ENCODE results near the gene GSX2. TPM values are rescaled to one million over a fixed set of nuclear protein-coding genes. Genes with fewer than 3 reads are reported as not detected.

GSX2 gene
- total RNA-seq, 2 experiments from 2014 or later: not detected

DNA sequence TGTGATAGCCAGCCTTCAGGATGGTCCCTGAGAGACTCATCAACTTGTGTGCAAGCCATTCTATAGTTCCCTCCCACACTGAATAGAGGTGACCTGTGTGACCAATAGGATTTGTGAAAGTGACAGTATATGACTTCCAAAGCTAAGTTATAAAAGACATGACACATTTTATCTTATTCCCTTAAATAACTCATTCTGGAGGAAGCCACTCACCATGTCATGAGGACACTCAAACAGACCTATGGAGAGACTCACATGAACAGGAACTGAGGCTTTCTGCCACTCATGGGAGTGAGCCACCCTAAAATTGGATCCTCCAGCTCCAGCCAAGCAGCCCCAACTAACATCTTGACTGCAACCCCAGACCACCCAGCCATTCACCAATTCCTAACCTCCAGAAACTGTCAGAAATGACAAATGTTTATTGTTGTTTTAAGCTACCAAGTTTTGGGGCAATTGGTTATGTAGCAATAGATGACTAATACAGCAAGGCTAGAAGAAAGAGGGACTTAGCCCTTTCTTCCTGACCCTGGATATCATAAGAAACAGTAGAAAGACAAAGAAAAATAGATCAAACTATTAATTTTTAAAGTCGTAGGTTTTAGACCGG, 26.6 kb upstream of the GSX2 start:
- TF ChIP-seq, protein P1, sequence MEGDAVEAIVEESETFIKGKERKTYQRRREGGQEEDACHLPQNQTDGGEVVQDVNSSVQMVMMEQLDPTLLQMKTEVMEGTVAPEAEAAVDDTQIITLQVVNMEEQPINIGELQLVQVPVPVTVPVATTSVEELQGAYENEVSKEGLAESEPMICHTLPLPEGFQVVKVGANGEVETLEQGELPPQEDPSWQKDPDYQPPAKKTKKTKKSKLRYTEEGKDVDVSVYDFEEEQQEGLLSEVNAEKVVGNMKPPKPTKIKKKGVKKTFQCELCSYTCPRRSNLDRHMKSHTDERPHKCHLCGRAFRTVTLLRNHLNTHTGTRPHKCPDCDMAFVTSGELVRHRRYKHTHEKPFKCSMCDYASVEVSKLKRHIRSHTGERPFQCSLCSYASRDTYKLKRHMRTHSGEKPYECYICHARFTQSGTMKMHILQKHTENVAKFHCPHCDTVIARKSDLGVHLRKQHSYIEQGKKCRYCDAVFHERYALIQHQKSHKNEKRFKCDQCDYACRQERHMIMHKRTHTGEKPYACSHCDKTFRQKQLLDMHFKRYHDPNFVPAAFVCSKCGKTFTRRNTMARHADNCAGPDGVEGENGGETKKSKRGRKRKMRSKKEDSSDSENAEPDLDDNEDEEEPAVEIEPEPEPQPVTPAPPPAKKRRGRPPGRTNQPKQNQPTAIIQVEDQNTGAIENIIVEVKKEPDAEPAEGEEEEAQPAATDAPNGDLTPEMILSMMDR (IDR thresholded peaks at IDR 0.05): no peak
- Mint-ChIP-seq H3K4me1 (ENCODE audit: low read depth) (no peaks in the 10 kb centered on the region), H3K27ac (no peak overlapping the region), H3K9me3 (no peaks in the 10 kb centered on the region), H3K36me3 (ENCODE audit: low read depth) (no peaks in the 10 kb centered on the region), H3K4me3 (no peak overlapping the region), H3K27me3 (peaks cover 21% of the 10 kb centered on the region)
- Histone ChIP-seq H3K4me3 (ENCODE audit: low read length) (no peak overlapping the region), H3K27ac (ENCODE audit: low read depth in 1 of 2, low read length in 2 of 2) (no peak overlapping the region), H3K36me3 (ENCODE audit: insufficient read depth, low read length) (no peaks in the 10 kb centered on the region), H3K9me3 (ENCODE audit: control insufficient read depth in 1 of 2, insufficient read depth in 1 of 2, low read length in 2 of 2) (no peaks in the 10 kb centered on the region), H3K27me3 (ENCODE audit: control insufficient read depth in 1 of 2, insufficient read depth in 2 of 2, low read length in 2 of 2) (no peaks in the 10 kb centered on the region), H3K4me1 (ENCODE audit: insufficient read depth, low read length) (no peaks in the 10 kb centered on the region)
- ATAC-seq (ENCODE audit: poor library complexity): no peak
- intact Hi-C loops (cut with DNase I, micrococcal nuclease): no loop called here
- no peak for DNase-seq
- CTCF ChIA-PET: no interaction called here
- POLR2A ChIA-PET: interaction anchor here (0.6 kb wide), 1 partner anchor 24 kb away, joined by 3 read pairs; no protein-coding TSS in a partner anchor

DNA sequence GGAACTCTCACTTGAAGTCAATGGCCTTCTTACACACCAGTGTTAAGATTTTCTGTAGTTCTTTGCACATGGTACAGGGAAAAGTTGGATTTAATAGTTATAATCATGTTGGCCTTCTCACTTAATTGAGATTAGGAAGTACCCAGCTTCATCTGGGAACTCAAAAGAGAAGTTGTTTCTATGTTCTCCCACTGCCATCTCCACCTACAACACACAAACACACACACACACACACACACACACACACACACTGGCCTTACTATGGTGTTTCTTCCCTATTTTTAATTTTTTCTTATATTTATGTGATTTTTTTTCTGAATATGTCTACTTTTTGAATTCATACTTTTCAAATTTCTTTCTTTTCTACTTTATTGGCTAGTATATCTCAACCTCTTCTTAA, 25.6 kb upstream of the GSX2 start:
- Histone ChIP-seq H3K4me3 (ENCODE audit: low read length) (no peak overlapping the region), H3K27ac (ENCODE audit: low read depth in 1 of 2, low read length in 2 of 2) (no peak overlapping the region), H3K4me1 (ENCODE audit: insufficient read depth, low read length) (no peaks in the 10 kb centered on the region), H3K9me3 (ENCODE audit: control insufficient read depth in 1 of 2, insufficient read depth in 1 of 2, low read length in 2 of 2) (no peaks in the 10 kb centered on the region), H3K36me3 (ENCODE audit: insufficient read depth, low read length) (no peaks in the 10 kb centered on the region), H3K27me3 (ENCODE audit: control insufficient read depth in 1 of 2, insufficient read depth in 2 of 2, low read length in 2 of 2) (no peaks in the 10 kb centered on the region)
- ChIA-PET POLR2A (no interaction called here), CTCF (no interaction called here)
- Mint-ChIP-seq H3K27ac (no peak overlapping the region), H3K36me3 (ENCODE audit: low read depth) (no peaks in the 10 kb centered on the region), H3K4me3 (no peak overlapping the region), H3K9me3 (no peaks in the 10 kb centered on the region), H3K4me1 (ENCODE audit: low read depth) (no peaks in the 10 kb centered on the region), H3K27me3 (peaks cover 21% of the 10 kb centered on the region)
- intact Hi-C loops (cut with DNase I, micrococcal nuclease): no loop called here
- no peak for DNase-seq
- TF ChIP-seq, protein P1 (IDR thresholded peaks at IDR 0.05): no peak
- no peak for ATAC-seq (ENCODE audit: poor library complexity)

DNA sequence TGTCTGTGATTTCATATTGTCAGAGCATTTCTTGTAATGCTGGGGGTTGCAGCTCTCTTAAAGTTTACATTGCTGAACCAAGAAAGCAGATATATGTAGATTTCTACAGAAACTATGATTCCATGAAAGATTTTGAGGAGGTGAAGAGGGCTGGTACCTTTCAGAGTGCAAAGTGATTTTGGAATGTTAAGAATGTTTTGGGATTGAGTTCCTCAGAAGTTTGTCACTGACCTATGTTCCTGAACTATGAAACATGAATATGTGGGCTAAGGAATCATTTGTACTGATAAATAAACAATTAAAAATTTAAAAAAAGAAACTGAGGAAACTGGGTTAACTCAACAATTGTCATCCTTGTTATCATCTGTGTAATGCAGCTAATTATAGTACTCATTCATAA, 23.3 kb upstream of the GSX2 start:
- no peak overlapping the region for H3K27ac Mint-ChIP-seq
- intact Hi-C loops (cut with DNase I, micrococcal nuclease): no loop called here
- no peak for ATAC-seq (ENCODE audit: poor library complexity)

More for the DNA sequence above, 23.3 kb upstream of the GSX2 start:
- no peaks in the 10 kb centered on the region for H3K9me3 Mint-ChIP-seq
- no peak for DNase-seq
- CTCF ChIA-PET: no interaction called here
- Histone ChIP-seq H3K4me1 (ENCODE audit: insufficient read depth, low read length) (no peaks in the 10 kb centered on the region), H3K9me3 (ENCODE audit: control insufficient read depth in 1 of 2, insufficient read depth in 1 of 2, low read length in 2 of 2) (no peaks in the 10 kb centered on the region), H3K4me3 (ENCODE audit: low read length) (no peak overlapping the region), H3K27me3 (ENCODE audit: control insufficient read depth in 1 of 2, insufficient read depth in 2 of 2, low read length in 2 of 2) (no peaks in the 10 kb centered on the region), H3K27ac (ENCODE audit: low read depth in 1 of 2, low read length in 2 of 2) (no peak overlapping the region), H3K36me3 (ENCODE audit: insufficient read depth, low read length) (no peaks in the 10 kb centered on the region)
- H3K36me3 Mint-ChIP-seq (ENCODE audit: low read depth): no peaks in the 10 kb centered on the region
- TF ChIP-seq, protein P1 (IDR thresholded peaks at IDR 0.05): no peak
- H3K27me3 Mint-ChIP-seq: peaks cover 33% of the 10 kb centered on the region
- no peaks in the 10 kb centered on the region for H3K4me1 Mint-ChIP-seq (ENCODE audit: low read depth)
- H3K4me3 Mint-ChIP-seq: no peak overlapping the region
- POLR2A ChIA-PET: no interaction called here
